SK-N-DZ (cell line): ENCODE measurements around the gene MS4A1.
"Not testable (repeated sequence)": the region's sequence is repeated elsewhere in the genome, so short reads cannot be mapped to it uniquely, and the experiment has no call there.

Experiments used
- DNase-seq: peaks from one replicate; pipeline ENCODE4 v3.0.0-alpha.2; 2015; ENCODE audit warnings: low spot score

The MS4A1 gene

GRCh38 chr11:60502221-60502775 is 46.7 kb downstream of the MS4A1 start:
- no peak for DNase-seq

GRCh38 chr11:60504219-60504905 is 48.7 kb downstream of the MS4A1 start:
- no peak for DNase-seq

- not testable (repeated sequence) for DNase-seq
Observed at GRCh38 chr11:60509609-60510008, 54.0 kb downstream of the MS4A1 start.

- not testable (repeated sequence) for DNase-seq
Observed at GRCh38 chr11:60510209-60510608, 54.6 kb downstream of the MS4A1 start.

GRCh38 chr11:60511393-60511792 is 55.7 kb downstream of the MS4A1 start:
- no peak for DNase-seq

GRCh38 chr11:60512651-60513225 is 57.1 kb downstream of the MS4A1 start:
- DNase-seq: no peak

GRCh38 chr11:60513496-60514460 is 58.1 kb downstream of the MS4A1 start:
- no peak for DNase-seq

- DNase-seq: no peak
Observed at GRCh38 chr11:60515144-60515855, 59.7 kb downstream of the MS4A1 start, which contains the start of gene MS4A13. MS4A13 (plus strand) TSS chr11:60515392; CDS start chr11:60518084, 2,692 bp downstream.
